ENCODE data around the gene UBB.
"Not testable (repeated sequence)": the region's sequence is repeated elsewhere in the genome, so short reads cannot be mapped to it uniquely, and the experiment has no call there.

The UBB gene

GRCh38 chr17:16383216-16383615 lies 2.3 kb downstream of the UBB start:
- peaks cover 27% of the 10 kb centered on the region; the same call in 1 of the 2 replicates for H4K20me1 ChIP-seq (ENCODE audit: insufficient read depth, low read length)
- H3K9ac ChIP-seq (ENCODE audit: low read depth, low read length) = no peak overlapping the region
- TF ChIP-seq CTCF (IDR thresholded peaks at IDR 0.05; ENCODE audit: borderline replicate concordance, extremely low read depth, low read length, poor library complexity, severe bottlenecking) (no peak), EZH2 (IDR thresholded peaks at IDR 0.05; ENCODE audit: borderline replicate concordance, low read depth, low read length, severe bottlenecking) (no peak)
- H3K4me3 ChIP-seq (ENCODE audit: low read depth in 1 of 2, low read length in 2 of 2) = no peak overlapping the region
- H3K79me2 ChIP-seq (ENCODE audit: insufficient read depth, low read length) = peaks cover 19% of the 10 kb centered on the region
- H3K27ac ChIP-seq (ENCODE audit: low read length) = no peak overlapping the region
- H3K36me3 ChIP-seq (ENCODE audit: insufficient read depth, low read length) = peaks cover 25% of the 10 kb centered on the region
- ATAC-seq (ENCODE audit: insufficient read depth, low read depth) (no peak), DNase-seq (no peak)
- H3K4me1 ChIP-seq (ENCODE audit: insufficient read depth, low read length) = peaks cover 37% of the 10 kb centered on the region
- no peaks in the 10 kb centered on the region for H3K9me3 ChIP-seq (ENCODE audit: insufficient read depth, low read length, severe bottlenecking)
- no peak overlapping the region for H2AFZ ChIP-seq (ENCODE audit: low read depth, low read length)
- peaks cover 4% of the 10 kb centered on the region for H3K27me3 ChIP-seq (ENCODE audit: insufficient read depth, low read length, poor library complexity)
- peak overlapping the region; percentile 66 for H3K4me2 ChIP-seq (ENCODE audit: insufficient read depth, low read length)

GRCh38 chr17:16383772-16384287 lies 2.9 kb downstream of the UBB start:
- no peak overlapping the region for H3K27ac ChIP-seq (ENCODE audit: low read length)
- peaks cover 37% of the 10 kb centered on the region for H3K4me1 ChIP-seq (ENCODE audit: insufficient read depth, low read length)
- no peak overlapping the region for H3K4me3 ChIP-seq (ENCODE audit: low read depth in 1 of 2, low read length in 2 of 2)
- no peaks in the 10 kb centered on the region for H3K9me3 ChIP-seq (ENCODE audit: insufficient read depth, low read length, severe bottlenecking)
- DNase-seq (no peak), ATAC-seq (ENCODE audit: insufficient read depth, low read depth) (no peak)
- H2AFZ ChIP-seq (ENCODE audit: low read depth, low read length) = no peak overlapping the region
- H3K79me2 ChIP-seq (ENCODE audit: insufficient read depth, low read length) = peaks cover 19% of the 10 kb centered on the region
- no peak for TF ChIP-seq EZH2 (IDR thresholded peaks at IDR 0.05; ENCODE audit: borderline replicate concordance, low read depth, low read length, severe bottlenecking)
- TF ChIP-seq CTCF (IDR thresholded peaks at IDR 0.05; ENCODE audit: borderline replicate concordance, extremely low read depth, low read length, poor library complexity, severe bottlenecking) = no peak
- no peak overlapping the region for H3K9ac ChIP-seq (ENCODE audit: low read depth, low read length)
- no peak overlapping the region for H3K4me2 ChIP-seq (ENCODE audit: insufficient read depth, low read length)
- peaks cover 4% of the 10 kb centered on the region for H3K27me3 ChIP-seq (ENCODE audit: insufficient read depth, low read length, poor library complexity)
- H3K36me3 ChIP-seq (ENCODE audit: insufficient read depth, low read length) = peaks cover 25% of the 10 kb centered on the region
- H4K20me1 ChIP-seq (ENCODE audit: insufficient read depth, low read length) = peaks cover 27% of the 10 kb centered on the region; the same call in 1 of the 2 replicates

- Histone ChIP-seq H3K9ac (ENCODE audit: low read depth, low read length) (no peak overlapping the region), H3K27me3 (ENCODE audit: insufficient read depth, low read length, poor library complexity) (peaks cover 4% of the 10 kb centered on the region), H2AFZ (ENCODE audit: low read depth, low read length) (no peak overlapping the region), H3K36me3 (ENCODE audit: insufficient read depth, low read length) (peaks cover 25% of the 10 kb centered on the region), H3K4me3 (ENCODE audit: low read depth in 1 of 2, low read length in 2 of 2) (no peak overlapping the region), H3K79me2 (ENCODE audit: insufficient read depth, low read length) (peaks cover 19% of the 10 kb centered on the region), H3K9me3 (ENCODE audit: insufficient read depth, low read length, severe bottlenecking) (no peaks in the 10 kb centered on the region), H3K4me2 (ENCODE audit: insufficient read depth, low read length) (no peak overlapping the region), H3K4me1 (ENCODE audit: insufficient read depth, low read length) (peaks cover 37% of the 10 kb centered on the region), H4K20me1 (ENCODE audit: insufficient read depth, low read length) (peaks cover 27% of the 10 kb centered on the region; the same call in 1 of the 2 replicates), H3K27ac (ENCODE audit: low read length) (no peak overlapping the region)
- DNase-seq = no peak
- ATAC-seq (ENCODE audit: insufficient read depth, low read depth) = no peak
- no peak for TF ChIP-seq EZH2 (IDR thresholded peaks at IDR 0.05; ENCODE audit: borderline replicate concordance, low read depth, low read length, severe bottlenecking)
- TF ChIP-seq CTCF (IDR thresholded peaks at IDR 0.05; ENCODE audit: borderline replicate concordance, extremely low read depth, low read length, poor library complexity, severe bottlenecking) = no peak
These were observed 3.7 kb downstream of the UBB start for GRCh38 chr17:16384557-16384956.

- not testable (repeated sequence) for ATAC-seq (ENCODE audit: insufficient read depth, low read depth); H3K9me3 ChIP-seq (ENCODE audit: insufficient read depth, low read length, severe bottlenecking); H3K27ac ChIP-seq (ENCODE audit: low read length); H3K27me3 ChIP-seq (ENCODE audit: insufficient read depth, low read length, poor library complexity); DNase-seq
- peaks cover 16% of the 10 kb centered on the region for H3K79me2 ChIP-seq (ENCODE audit: insufficient read depth, low read length)
- peaks cover 27% of the 10 kb centered on the region; the same call in 1 of the 2 replicates for H4K20me1 ChIP-seq (ENCODE audit: insufficient read depth, low read length)
- peaks cover 25% of the 10 kb centered on the region for H3K36me3 ChIP-seq (ENCODE audit: insufficient read depth, low read length)
- peak overlapping the region in 1 of 2 experiments; percentile 56; a peak in 2 of 4 replicates for H3K4me3 ChIP-seq (ENCODE audit: low read depth in 1 of 2, low read length in 2 of 2)
- H3K4me2 ChIP-seq (ENCODE audit: insufficient read depth, low read length) = peak overlapping the region; percentile 68
- H3K4me1 ChIP-seq (ENCODE audit: insufficient read depth, low read length) = peaks cover 32% of the 10 kb centered on the region
- H3K9ac ChIP-seq (ENCODE audit: low read depth, low read length) = peak overlapping the region; percentile 46; the same call in 1 of the 2 replicates
- H2AFZ ChIP-seq (ENCODE audit: low read depth, low read length) = peak overlapping the region; percentile 85
These were observed 5.2 kb downstream of the UBB start for GRCh38 chr17:16386126-16386507.
